GM23248 (cell line): Measurements from ENCODE around the gene CCDC74B.
"Not testable (repeated sequence)": the region's sequence is repeated elsewhere in the genome, so short reads cannot be mapped to it uniquely, and the experiment has no call there.

Source experiments
- EZH2 ChIP-seq: fragments of 200-600 bp; sonication (generic); IDR thresholded peaks from 2 replicates; pipeline ENCODE4 v1.6.1; 2018; ENCODE audit warnings: antibody characterized with exemption, mild to moderate bottlenecking; ENCODE audit not compliant: insufficient read depth, poor library complexity, severe bottlenecking
- EZH2phosphoT487 ChIP-seq: fragments of 200-600 bp; sonication (generic); IDR thresholded peaks from 2 replicates; pipeline ENCODE4 v1.6.1; 2018; ENCODE audit warnings: antibody characterized with exemption, moderate library complexity, mild to moderate bottlenecking, low read depth; ENCODE audit not compliant: insufficient read depth

- TF ChIP-seq EZH2, EZH2phosphoT487: not testable (repeated sequence)
Measured at GRCh38 chr2:130153721-130154422, 9.0 kb upstream of the CCDC74B start.
